Small intestine (tissue), 7 donors: ENCODE results near the gene EPO. TPM values are rescaled to one million over a fixed set of nuclear protein-coding genes. Genes with fewer than 3 reads are reported as not detected.

Source experiments
- DNase-seq, 2 donors: peaks; one replicate each; pipeline versions ENCODE4 v3.0.0 to v3.0.0-alpha.2; 2013
- FAIRE-seq: peaks from 2 replicates; lab custom pipeline; 2012; peaks lifted over from hg19 to GRCh38; lab: Jason Lieb, UNC
- H3K27ac ChIP-seq, 3 donors: one replicate each; pipeline ENCODE4 v1.5.1; 2013; ENCODE audit warnings: low read length in 2 of 3, mild to moderate bottlenecking in 2 of 3, control low read depth in 1 of 3, inconsistent platforms in 1 of 3, low read depth in 1 of 3, moderate library complexity in 1 of 3
- H3K27me3 ChIP-seq, 3 donors: one replicate each; pipeline ENCODE4 v1.6.1; 2013; ENCODE audit warnings: low read length in 3 of 3, inconsistent platforms in 1 of 3; ENCODE audit not compliant: control insufficient read depth in 3 of 3, insufficient read depth in 3 of 3
- H3K36me3 ChIP-seq, 3 donors: one replicate each; pipeline ENCODE4 v1.6.1; 2013; ENCODE audit warnings: low read length in 3 of 3, inconsistent platforms in 1 of 3, low read depth in 1 of 3, mild to moderate bottlenecking in 1 of 3, moderate library complexity in 1 of 3; ENCODE audit not compliant: control insufficient read depth in 3 of 3, insufficient read depth in 2 of 3
- H3K4me1 ChIP-seq, 3 donors: one replicate each; pipeline ENCODE4 v1.6.1; 2013; ENCODE audit warnings: low read length in 2 of 3, inconsistent platforms in 1 of 3, low read depth in 1 of 3, mild to moderate bottlenecking in 1 of 3, moderate library complexity in 1 of 3; ENCODE audit not compliant: control insufficient read depth in 3 of 3, insufficient read depth in 2 of 3
- H3K4me3 ChIP-seq, 3 donors: one replicate each; pipeline ENCODE4 v1.5.1; 2013; ENCODE audit warnings: low read length in 3 of 3, control low read depth in 1 of 3, inconsistent platforms in 1 of 3, low read depth in 1 of 3, mild to moderate bottlenecking in 1 of 3, moderate library complexity in 1 of 3
- H3K9me3 ChIP-seq, 2 donors: one replicate each; pipeline ENCODE4 v1.6.1; 2013; ENCODE audit warnings: low read depth in 1 of 2, low read length in 1 of 2; ENCODE audit not compliant: control insufficient read depth in 2 of 2, insufficient read depth in 1 of 2
- WGBS, 3 donors: extraction: QIAGEN DNeasy Blood & Tissue Kit; methylation state at CpG; one replicate each; pipeline ENCODE4 v1.1.7; 2013; 5-methylcytosine and 5-hydroxymethylcytosine counted together
- polyA plus RNA-seq, 4 donors: library from polyadenylated mRNA; stranded (reverse) in 3 of 4; unstranded in 1 of 4; fragments of 200-250 nt in 3 of 4; fragments of 120-200 nt in 1 of 4; gene quantifications; one replicate each; pipeline versions ENCODE4 v1.2.1 to v1.2.3, GENCODE V29; 2013
- donor health status: healthy with polysubstance abuse.
- donor health status: control.
- donor health status: control.
- donor health status: Bipolar disorder and iron deficiency.
- donor health status: healthy.

Gene EPO
- polyA plus RNA-seq, 4 donors, result 0.04 to 0.15 TPM; not detected in 2

DNA sequence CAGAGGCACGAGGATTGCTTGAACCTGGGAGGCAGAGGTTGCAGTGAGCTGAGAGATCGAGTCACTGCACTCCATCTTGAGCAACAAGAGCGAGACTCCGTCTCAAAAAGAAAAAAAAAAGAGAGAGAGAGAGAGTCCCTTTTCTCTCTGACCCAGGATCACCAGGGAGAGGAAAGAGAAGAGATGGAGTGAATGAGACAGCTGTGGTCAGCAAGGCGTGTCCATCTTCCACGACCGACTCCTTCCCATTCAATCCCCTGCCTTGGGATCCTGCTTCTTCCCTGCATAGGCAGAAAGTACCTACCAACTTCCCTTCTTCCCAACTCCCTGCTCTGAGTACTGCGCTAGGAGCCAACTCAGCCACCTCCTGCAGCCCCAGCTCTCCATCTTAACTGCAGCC, 7.9 kb downstream of the EPO start:
- no peak for FAIRE-seq
- no peak for DNase-seq
- Histone ChIP-seq H3K9me3 (no peaks in the 10 kb centered on the region), H3K4me1 (no peaks in the 10 kb centered on the region), H3K27me3 (peaks cover 0 to 6% (median 3%) of the 10 kb centered on the region in 3 donors), H3K4me3 (no peak overlapping the region), H3K36me3 (no peaks in the 10 kb centered on the region), H3K27ac (no peak overlapping the region)
- WGBS, 3 donors, result 77 to 80% (median 78%) methylated on average over 8 of the region's 8 CpGs

DNA sequence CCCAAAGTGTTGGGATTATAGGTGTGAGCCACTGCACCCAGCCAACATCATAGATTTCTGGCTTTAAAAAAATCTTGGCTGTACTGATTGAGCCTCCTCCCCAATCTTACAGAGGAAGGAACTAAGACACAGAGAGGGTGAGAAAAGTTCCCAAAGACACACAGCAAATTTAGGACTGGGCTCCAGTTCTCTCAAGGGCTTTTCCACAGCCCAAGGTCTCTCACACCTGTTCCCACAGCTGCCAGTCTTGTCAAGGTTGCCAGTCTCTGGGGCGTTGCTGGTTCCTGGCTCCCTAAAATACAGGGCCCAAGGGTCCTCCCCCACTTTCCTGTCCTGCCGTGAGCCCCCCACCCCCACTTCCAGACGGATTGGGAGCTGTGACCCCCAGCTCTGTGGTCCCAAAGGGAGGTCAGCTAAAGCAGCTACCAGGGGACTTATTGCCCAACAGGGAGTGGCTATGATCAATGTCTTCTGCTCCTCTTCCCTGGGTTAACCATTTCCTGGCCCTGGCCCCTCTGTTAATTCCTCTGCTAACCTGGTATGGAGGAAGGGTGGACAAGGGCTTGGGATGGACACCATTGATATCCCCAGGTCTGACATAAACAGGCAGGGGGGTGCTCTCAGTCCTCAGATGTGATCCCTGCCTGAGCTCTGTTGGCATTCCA, 10.0 kb downstream of the EPO start:
- FAIRE-seq, result no peak
- H3K27me3 ChIP-seq, result peaks cover 0 to 2% (median 0%) of the 10 kb centered on the region in 3 donors
- WGBS, 3 donors, result 30% methylated on average over 3 of the region's 3 CpGs; no CpG with 5 or more reads in 2 of the 3 donors

GRCh38 chr7:100731937-100732636, 11.8 kb downstream of the EPO start:
- FAIRE-seq, result no peak
- no peaks in the 10 kb centered on the region for H3K4me1 ChIP-seq
- no peak overlapping the region for H3K4me3 ChIP-seq
- H3K27me3 ChIP-seq, result peaks cover 0 to 2% (median 0%) of the 10 kb centered on the region in 3 donors
- WGBS, 3 donors, result 82% methylated on average over 11 of the region's 11 CpGs; no CpG with 5 or more reads in 2 of the 3 donors
- no peaks in the 10 kb centered on the region for H3K9me3 ChIP-seq
- DNase-seq, result no peak
- no peaks in the 10 kb centered on the region for H3K36me3 ChIP-seq
- H3K27ac ChIP-seq, result no peak overlapping the region

More for the DNA sequence above, 10.0 kb downstream of the EPO start:
- no peaks in the 10 kb centered on the region for H3K4me1 ChIP-seq
- H3K36me3 ChIP-seq, result no peaks in the 10 kb centered on the region
- H3K9me3 ChIP-seq, result no peaks in the 10 kb centered on the region
- no peak overlapping the region for H3K27ac ChIP-seq
- DNase-seq, result no peak
- H3K4me3 ChIP-seq, result no peak overlapping the region

- Histone ChIP-seq H3K9me3 (no peaks in the 10 kb centered on the region), H3K27ac (no peak overlapping the region), H3K36me3 (no peaks in the 10 kb centered on the region), H3K27me3 (peaks cover 0 to 2% (median 0%) of the 10 kb centered on the region in 3 donors), H3K4me3 (no peak overlapping the region), H3K4me1 (no peaks in the 10 kb centered on the region)
- 84% methylated on average over 7 of the region's 7 CpGs; no CpG with 5 or more reads in 2 of the 3 donors for WGBS, 3 donors
- DNase-seq (no peak), FAIRE-seq (no peak)
Measured at GRCh38 chr7:100735730-100736129, 15.5 kb downstream of the EPO start.

DNA sequence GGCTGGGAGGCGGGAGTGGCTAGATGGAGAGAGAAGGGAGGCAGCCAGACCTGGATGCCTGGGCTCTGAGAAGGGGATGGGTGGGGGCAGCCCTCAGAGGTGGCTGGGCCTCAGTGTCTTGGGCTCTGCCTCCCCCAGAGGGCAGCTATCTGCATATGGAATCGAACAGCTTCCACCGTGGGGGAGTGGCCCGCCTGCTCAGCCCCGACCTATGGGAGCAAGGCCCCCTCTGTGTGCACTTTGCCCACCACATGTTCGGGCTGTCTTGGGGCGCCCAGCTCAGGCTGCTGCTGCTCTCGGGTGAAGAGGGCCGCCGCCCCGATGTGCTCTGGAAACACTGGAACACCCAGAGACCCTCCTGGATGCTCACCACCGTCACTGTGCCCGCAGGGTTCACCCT, 16.4 kb downstream of the EPO start:
- FAIRE-seq, result no peak
- Histone ChIP-seq H3K27me3 (peaks cover 0 to 2% (median 0%) of the 10 kb centered on the region in 3 donors), H3K9me3 (no peaks in the 10 kb centered on the region), H3K36me3 (no peaks in the 10 kb centered on the region), H3K4me3 (no peak overlapping the region), H3K27ac (no peak overlapping the region), H3K4me1 (no peaks in the 10 kb centered on the region)
- no peak for DNase-seq
- WGBS, 3 donors, result 62% methylated on average over 13 of the region's 13 CpGs; no CpG with 5 or more reads in 2 of the 3 donors

DNA sequence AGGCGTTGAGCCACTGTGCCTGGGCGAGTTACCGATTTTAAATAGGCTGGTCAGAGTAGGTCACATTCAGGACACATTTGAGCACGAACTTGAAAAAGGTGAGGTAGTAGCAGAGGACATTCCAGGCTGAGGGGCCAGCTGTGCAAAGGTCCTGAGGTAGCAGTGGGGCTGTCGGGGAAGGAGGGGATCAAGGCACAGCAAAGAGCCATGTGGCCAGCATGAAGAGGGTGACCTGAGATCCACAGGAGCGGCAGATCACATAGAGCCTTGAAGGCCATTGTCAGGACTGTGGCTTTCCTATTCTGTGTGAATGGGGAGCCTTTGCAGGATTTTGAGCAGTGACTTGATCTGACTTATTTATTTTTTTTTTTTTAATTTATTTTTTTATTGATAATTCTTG, 19.7 kb downstream of the EPO start:
- H3K27ac ChIP-seq, result no peak overlapping the region
- 93% methylated on average over 6 of the region's 6 CpGs; no CpG with 5 or more reads in 2 of the 3 donors for WGBS, 3 donors
- H3K4me3 ChIP-seq, result no peak overlapping the region
- FAIRE-seq (no peak), DNase-seq (no peak)
- H3K36me3 ChIP-seq, result no peaks in the 10 kb centered on the region
- no peaks in the 10 kb centered on the region for H3K4me1 ChIP-seq
- H3K9me3 ChIP-seq, result no peaks in the 10 kb centered on the region
- no peaks in the 10 kb centered on the region for H3K27me3 ChIP-seq

DNA sequence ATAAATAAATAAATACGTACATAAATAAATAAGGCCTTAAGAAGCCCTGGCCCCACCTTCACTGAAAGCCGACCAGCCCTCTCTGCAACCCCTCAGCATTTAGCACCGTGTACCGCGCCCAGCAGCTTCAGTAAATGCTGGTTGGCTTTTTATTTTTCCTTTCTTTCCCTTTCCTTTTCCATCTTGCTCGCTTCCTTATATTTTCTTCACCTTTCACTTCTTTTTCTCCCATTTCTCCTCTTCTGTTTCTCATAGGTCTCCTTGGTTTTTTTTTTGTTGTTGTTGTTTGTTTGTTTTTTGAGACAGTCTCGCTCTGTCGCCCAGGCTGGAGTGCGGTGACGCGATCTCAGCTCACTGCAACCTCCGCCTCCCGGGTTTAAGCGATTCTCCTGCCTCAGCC, 24.3 kb downstream of the EPO start:
- Histone ChIP-seq H3K4me3 (no peak overlapping the region), H3K27me3 (peaks cover 0 to 13% (median 4%) of the 10 kb centered on the region in 3 donors), H3K27ac (no peak overlapping the region), H3K36me3 (no peaks in the 10 kb centered on the region), H3K9me3 (no peaks in the 10 kb centered on the region), H3K4me1 (no peaks in the 10 kb centered on the region)
- FAIRE-seq (no peak), DNase-seq (no peak)
- 90 to 95% (median 90%) methylated on average over 14 of the region's 14 CpGs for WGBS, 3 donors

GRCh38 chr7:100745184-100745583, 24.9 kb downstream of the EPO start:
- H3K27me3 ChIP-seq, result peaks cover 0 to 13% (median 4%) of the 10 kb centered on the region in 3 donors
- DNase-seq (peak; percentile 37 to 63), FAIRE-seq (no peak)
- H3K9me3 ChIP-seq, result no peaks in the 10 kb centered on the region
- no peaks in the 10 kb centered on the region for H3K4me1 ChIP-seq
- WGBS, 3 donors, result 3 to 36% (median 8%) methylated on average over 27 to 28 of the region's 28 CpGs
- H3K4me3 ChIP-seq, result peak overlapping the region in 2 of 3 donors; percentile 31 to 48
- no peaks in the 10 kb centered on the region for H3K36me3 ChIP-seq
- no peak overlapping the region for H3K27ac ChIP-seq
